HUES64 (cell line): ENCODE measurements around the gene ALDH1B1.

Experiments used
- H3K27ac ChIP-seq: 2 replicates; pipeline ENCODE4 v1.7.0; 2013; ENCODE audit warnings: low read depth, low read length, inconsistent platforms
- H3K27me3 ChIP-seq: 2 replicates; pipeline ENCODE4 v1.6.1; 2013; ENCODE audit warnings: mild to moderate bottlenecking, low read length; ENCODE audit not compliant: insufficient read depth
- H3K36me3 ChIP-seq: 2 replicates; pipeline ENCODE4 v1.6.1; 2013; ENCODE audit warnings: mild to moderate bottlenecking, low read length; ENCODE audit not compliant: insufficient read depth
- H3K4me1 ChIP-seq: 2 replicates; pipeline ENCODE4 v1.6.1; 2013; ENCODE audit warnings: mild to moderate bottlenecking, low read length, moderate library complexity; ENCODE audit not compliant: insufficient read depth
- H3K4me3 ChIP-seq: 2 replicates; pipeline ENCODE4 v1.5.1; 2013; ENCODE audit warnings: mild to moderate bottlenecking, low read length, moderate library complexity
- H3K9ac ChIP-seq: 2 replicates; pipeline ENCODE4 v1.6.1; 2013; ENCODE audit warnings: mild to moderate bottlenecking, low read depth, low read length
- H3K9me3 ChIP-seq: 2 replicates; pipeline ENCODE4 v1.6.1; 2013; ENCODE audit warnings: low read depth, low read length; ENCODE audit not compliant: insufficient read depth
- WGBS: fragments of 150-250, 120-280 bp; methylation state at CpG from one replicate; pipeline ENCODE4 v1.1.7; 2013; ENCODE audit warnings: missing lambda C conversion rate; 5-methylcytosine and 5-hydroxymethylcytosine counted together

Gene ALDH1B1

DNA sequence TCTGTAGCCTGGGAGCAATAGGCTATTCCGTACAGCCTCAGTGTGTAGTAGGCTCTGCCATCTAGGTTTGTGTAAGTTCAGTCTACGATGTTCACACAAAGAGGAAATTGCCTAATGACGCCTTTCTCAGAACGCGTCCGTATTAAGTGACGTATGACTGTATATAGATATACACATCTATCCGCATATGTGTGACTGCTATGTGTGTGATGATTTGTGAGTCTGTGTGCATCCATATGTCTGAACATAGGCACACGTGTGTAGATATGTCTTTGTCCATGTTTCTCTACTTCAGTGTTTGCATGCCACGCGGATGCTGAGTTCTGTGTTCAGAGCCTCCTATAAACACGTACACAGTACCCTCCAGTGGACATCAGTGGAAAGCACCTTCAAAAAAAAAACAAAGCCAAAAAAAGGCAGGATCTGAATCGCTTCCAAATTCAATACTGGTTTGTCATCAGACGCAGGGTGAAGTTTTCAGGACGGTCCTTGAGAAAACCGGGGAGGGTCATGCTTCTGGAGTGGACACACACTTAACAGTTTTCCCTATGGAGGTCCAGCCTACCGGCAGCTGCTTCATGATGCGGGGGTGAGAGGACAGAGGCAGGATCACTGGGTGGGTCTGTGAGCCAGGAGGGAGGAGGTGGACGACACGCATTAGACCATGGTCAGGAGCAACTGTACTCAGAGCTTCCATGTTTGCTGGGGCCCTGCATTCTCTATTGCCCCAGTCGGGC is 29.5 kb upstream of the ALDH1B1 start:
- Histone ChIP-seq H3K27ac (no peak overlapping the region), H3K27me3 (peaks cover under 1% of the 10 kb centered on the region; the same call in 1 of the 2 replicates), H3K4me1 (no peaks in the 10 kb centered on the region; the same call in 1 of the 2 replicates), H3K36me3 (no peaks in the 10 kb centered on the region), H3K9ac (no peak overlapping the region), H3K9me3 (no peaks in the 10 kb centered on the region), H3K4me3 (no peak overlapping the region)
- 80% methylated on average over 21 of the region's 21 CpGs for WGBS

DNA sequence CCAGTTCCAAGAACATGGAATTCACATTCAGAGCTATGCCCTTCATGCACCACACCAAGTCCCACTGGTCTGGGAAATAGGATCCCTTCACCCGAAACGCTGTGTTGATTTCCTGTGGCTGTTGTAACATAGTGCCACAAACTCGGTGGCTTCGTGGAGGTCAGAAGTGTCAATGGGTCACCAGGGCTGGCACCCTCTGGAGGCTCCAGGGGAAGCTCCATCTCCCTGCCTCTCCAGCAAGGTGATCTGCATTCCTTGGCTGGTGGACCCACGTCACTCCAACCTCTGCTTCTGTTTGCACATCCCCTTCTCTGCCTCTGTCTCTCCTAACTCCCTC is 28.9 kb upstream of the ALDH1B1 start:
- Histone ChIP-seq H3K9me3 (no peaks in the 10 kb centered on the region), H3K9ac (no peak overlapping the region), H3K4me1 (no peaks in the 10 kb centered on the region; the same call in 1 of the 2 replicates), H3K27me3 (no peaks in the 10 kb centered on the region), H3K27ac (no peak overlapping the region), H3K36me3 (no peaks in the 10 kb centered on the region), H3K4me3 (no peak overlapping the region)
- 91% methylated on average over 5 of the region's 5 CpGs for WGBS

DNA sequence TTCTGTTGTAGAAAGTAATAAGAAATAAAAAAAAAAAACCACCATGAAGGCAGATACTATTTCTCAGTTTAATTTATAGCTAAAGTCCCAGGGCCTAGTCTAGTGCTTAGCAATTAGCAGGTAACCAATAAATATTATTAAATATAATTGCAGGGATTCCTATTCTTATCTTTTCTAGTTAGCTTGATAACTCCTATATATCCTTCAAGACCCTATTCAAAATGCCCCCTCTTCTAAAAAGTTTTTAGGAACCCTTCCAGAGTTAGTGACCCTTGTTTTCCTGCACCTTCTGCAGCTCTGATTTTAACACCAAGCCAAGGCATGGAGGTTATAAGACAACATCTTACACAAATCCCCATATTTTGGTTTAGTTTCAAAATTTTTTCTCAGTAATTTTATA is 24.6 kb upstream of the ALDH1B1 start:
- Histone ChIP-seq H3K9me3 (no peaks in the 10 kb centered on the region), H3K9ac (no peak overlapping the region), H3K36me3 (no peaks in the 10 kb centered on the region), H3K27me3 (peaks cover 8% of the 10 kb centered on the region; the same call in 1 of the 2 replicates), H3K4me1 (no peaks in the 10 kb centered on the region), H3K4me3 (no peak overlapping the region), H3K27ac (no peak overlapping the region)

DNA sequence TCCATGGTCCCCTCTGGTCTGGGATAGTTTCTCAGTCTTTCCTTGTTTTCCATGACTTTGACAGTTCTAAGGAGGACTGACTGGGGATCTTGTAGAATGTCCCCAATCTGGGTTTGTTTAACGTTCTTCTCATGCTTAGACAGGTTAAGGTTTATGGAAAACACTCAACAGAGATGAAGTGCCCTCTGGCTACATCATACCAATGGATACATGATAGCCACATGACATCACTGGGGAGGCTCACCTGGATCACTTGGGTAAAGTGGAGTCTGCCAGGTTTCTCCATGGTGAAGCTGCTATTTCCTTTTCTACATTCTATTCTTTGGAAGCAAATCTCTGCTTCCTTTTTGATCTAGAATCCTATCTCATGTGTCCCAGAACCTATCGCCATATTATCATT is 23.8 kb upstream of the ALDH1B1 start:
- H3K36me3 ChIP-seq = no peaks in the 10 kb centered on the region
- 94% methylated on average over 2 of the region's 2 CpGs for WGBS
- no peaks in the 10 kb centered on the region for H3K4me1 ChIP-seq
- H3K27me3 ChIP-seq = peaks cover 10% of the 10 kb centered on the region; the same call in 1 of the 2 replicates
- no peaks in the 10 kb centered on the region for H3K9me3 ChIP-seq
- H3K4me3 ChIP-seq = no peak overlapping the region
- H3K27ac ChIP-seq = no peak overlapping the region
- H3K9ac ChIP-seq = no peak overlapping the region

DNA sequence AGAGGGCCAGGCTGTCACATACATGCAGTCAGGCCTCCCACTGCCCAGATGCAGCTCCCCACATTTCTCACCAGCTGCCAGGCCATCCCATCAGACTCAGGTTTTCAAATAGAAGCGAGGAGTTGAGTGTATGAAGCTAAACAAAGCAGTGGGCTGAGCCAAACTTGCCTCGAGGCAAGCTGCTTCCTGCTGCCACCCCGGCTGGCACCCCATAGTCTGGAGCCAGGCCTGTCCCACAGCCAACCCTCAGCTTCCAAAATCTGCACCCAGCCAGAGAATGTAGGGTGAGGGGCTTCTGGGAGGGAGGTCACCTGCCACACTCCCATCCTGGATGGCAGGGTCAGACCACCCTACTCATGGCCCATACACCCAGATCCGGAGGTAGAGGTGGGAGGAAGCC is 22.3 kb upstream of the ALDH1B1 start:
- Histone ChIP-seq H3K4me1 (no peaks in the 10 kb centered on the region), H3K27ac (no peak overlapping the region), H3K9ac (no peak overlapping the region), H3K4me3 (no peak overlapping the region), H3K9me3 (no peaks in the 10 kb centered on the region), H3K36me3 (no peaks in the 10 kb centered on the region), H3K27me3 (peaks cover 10% of the 10 kb centered on the region; the same call in 1 of the 2 replicates)
- WGBS = 75% methylated on average over 3 of the region's 4 CpGs

DNA sequence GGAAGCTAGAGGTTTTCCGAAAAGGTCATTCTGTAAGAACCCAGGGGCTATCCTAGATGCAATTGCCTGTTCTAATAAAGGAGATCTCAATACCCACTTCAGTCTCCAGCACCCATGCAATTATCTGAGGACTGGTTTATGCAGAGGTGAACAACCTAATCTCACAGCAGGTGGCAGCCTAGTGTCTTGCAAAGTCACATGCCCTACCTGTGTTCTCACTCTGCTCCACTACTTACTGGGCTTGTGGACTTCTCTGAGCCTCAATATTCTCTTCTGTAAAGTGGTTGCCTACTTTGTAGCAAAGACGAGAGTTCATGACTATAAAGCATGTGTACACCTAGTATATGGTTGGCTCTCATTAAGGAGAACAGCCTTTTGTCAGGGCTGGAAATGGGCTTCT is 21.0 kb upstream of the ALDH1B1 start:
- no peaks in the 10 kb centered on the region for H3K36me3 ChIP-seq
- no peak overlapping the region for H3K4me3 ChIP-seq
- H3K27ac ChIP-seq = no peak overlapping the region
- H3K4me1 ChIP-seq = no peaks in the 10 kb centered on the region
- no peaks in the 10 kb centered on the region for H3K9me3 ChIP-seq
- H3K9ac ChIP-seq = no peak overlapping the region
- H3K27me3 ChIP-seq = peaks cover 10% of the 10 kb centered on the region; the same call in 1 of the 2 replicates
- WGBS = 90% methylated on average over 2 of the region's 2 CpGs

DNA sequence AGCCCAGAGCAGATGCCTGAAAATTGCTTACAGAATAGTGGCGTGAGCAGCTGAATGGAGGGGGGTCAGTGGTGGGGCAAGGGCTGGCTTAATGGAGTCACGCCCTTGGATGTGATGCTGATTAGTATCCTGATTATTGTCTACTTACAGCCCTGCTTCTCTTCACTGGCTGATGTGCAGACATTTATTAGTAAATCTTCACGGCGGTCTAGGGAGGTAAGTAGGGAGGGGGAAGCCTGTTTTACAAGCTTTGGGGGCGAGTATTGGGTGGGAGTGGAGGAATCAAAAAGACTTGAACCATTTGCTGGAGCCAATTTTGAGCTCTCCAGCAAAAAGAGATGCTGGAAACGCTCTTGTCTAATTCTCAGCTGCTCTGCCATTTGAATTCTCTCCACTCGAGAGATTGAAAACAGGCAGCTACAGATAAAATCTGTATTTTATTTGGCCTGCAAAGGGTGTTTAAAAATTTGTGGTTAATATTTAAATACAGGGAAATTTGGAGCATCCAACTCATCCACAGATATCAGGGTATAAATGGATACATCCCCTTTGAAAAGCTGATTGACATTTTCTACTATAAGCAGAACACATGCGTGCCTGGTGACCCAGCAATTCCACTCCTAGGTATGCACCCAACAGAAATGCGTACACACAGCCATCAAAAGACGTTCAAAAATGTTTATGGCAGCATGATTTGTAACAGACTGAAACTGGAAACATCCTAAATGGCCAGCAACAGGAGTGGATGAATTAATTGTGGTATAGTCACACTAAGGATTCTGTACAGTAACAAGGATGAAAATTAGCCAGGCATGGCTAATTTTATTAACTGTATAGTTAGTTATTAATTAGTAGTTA is 19.5 kb upstream of the ALDH1B1 start:
- Histone ChIP-seq H3K9ac (no peak overlapping the region), H3K27ac (no peak overlapping the region), H3K9me3 (no peaks in the 10 kb centered on the region), H3K27me3 (peaks cover 10% of the 10 kb centered on the region; the same call in 1 of the 2 replicates), H3K36me3 (no peaks in the 10 kb centered on the region), H3K4me1 (no peaks in the 10 kb centered on the region), H3K4me3 (no peak overlapping the region)
- WGBS = 89% methylated on average over 10 of the region's 10 CpGs

DNA sequence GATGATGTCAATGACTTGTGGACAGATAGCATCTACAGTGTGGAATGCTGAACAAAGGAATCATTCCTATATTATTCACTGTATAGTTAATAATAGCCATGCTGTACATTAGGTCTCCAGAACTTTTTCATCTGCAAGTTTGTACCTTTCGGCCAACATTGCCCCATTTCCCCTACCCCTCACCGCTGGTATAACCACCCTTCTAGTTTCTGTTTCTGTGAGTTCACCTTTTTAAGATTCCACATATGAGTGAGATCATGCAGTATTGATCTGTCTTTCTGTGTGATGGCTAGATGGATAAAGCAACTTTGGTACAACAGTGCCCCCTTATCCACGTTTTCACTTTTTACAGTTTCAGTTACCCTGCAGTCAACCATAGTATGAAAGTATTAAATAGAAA is 18.8 kb upstream of the ALDH1B1 start:
- Histone ChIP-seq H3K9ac (no peak overlapping the region), H3K4me3 (no peak overlapping the region), H3K27ac (no peak overlapping the region), H3K27me3 (peaks cover 10% of the 10 kb centered on the region; the same call in 1 of the 2 replicates), H3K36me3 (no peaks in the 10 kb centered on the region), H3K4me1 (no peaks in the 10 kb centered on the region), H3K9me3 (no peaks in the 10 kb centered on the region)
- WGBS = 80% methylated on average over 2 of the region's 3 CpGs

DNA sequence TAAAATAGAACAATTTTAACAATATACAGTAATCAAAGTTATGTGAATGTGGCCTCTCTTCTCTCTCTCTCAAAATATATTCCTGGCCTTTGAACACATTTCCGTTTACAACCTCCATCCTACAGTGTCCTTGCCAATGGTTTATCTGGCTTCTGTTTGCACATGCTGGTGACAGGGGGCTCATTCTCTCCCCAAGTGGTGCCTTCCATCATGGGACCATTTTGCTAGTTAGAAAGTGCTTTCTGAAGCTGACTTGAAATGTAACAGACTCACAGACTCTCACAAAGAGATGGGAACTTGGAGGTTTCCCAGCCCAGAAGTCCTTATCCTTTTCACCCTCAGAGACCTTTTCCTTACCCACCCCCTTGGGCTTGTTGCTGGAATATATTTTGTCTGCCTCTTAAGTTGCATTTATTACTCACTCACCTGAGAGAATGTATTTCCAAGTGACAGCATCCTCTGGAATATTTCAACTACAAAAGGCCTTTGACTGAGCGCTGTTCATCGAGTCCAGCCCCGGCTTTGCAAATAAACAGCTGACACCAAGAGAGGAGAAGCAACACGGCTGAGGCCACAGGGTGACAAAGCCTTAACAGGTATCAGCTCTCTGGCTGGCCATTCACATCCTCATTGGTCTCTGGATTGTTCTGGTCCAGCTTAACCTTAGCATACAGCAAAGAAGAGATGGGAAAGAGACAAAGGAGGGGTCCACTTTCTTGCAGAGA is 17.5 kb upstream of the ALDH1B1 start:
- no peaks in the 10 kb centered on the region for H3K36me3 ChIP-seq

DNA sequence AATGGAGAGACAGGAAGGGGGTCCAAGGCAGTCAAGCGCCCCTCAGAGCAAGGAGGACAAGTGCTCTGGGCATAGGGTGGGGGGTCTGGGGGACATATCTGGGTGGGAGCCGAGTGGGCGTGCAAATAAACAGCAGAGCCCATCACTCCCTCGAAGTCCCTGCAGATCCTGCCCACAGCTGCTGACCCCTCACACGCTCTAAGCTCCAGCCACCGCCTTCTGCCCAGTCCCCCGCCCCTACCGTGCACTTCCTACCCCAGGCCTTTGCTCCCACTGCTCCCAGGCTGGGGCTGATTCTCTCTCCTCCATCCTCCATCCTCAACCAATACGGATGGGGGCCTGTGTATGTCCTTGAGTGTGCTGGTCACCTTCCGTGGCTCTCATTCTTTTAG is 16.9 kb upstream of the ALDH1B1 start:
- no peaks in the 10 kb centered on the region for H3K36me3 ChIP-seq
- H3K27ac ChIP-seq = no peak overlapping the region
- 89% methylated on average over 10 of the region's 10 CpGs for WGBS
- no peak overlapping the region for H3K9ac ChIP-seq
- peaks cover 5% of the 10 kb centered on the region for H3K4me1 ChIP-seq
- no peak overlapping the region for H3K4me3 ChIP-seq
- no peaks in the 10 kb centered on the region for H3K9me3 ChIP-seq
- peaks cover 10% of the 10 kb centered on the region; the same call in 1 of the 2 replicates for H3K27me3 ChIP-seq

More for the DNA sequence above, 17.5 kb upstream of the ALDH1B1 start:
- Histone ChIP-seq H3K9ac (no peak overlapping the region), H3K27me3 (peaks cover 10% of the 10 kb centered on the region; the same call in 1 of the 2 replicates), H3K27ac (no peak overlapping the region), H3K9me3 (no peaks in the 10 kb centered on the region), H3K4me3 (no peak overlapping the region), H3K4me1 (no peaks in the 10 kb centered on the region)
- 90% methylated on average over 5 of the region's 5 CpGs for WGBS
